GM18873 (cell line): ENCODE results near the gene FNBP1L.

Experiments used
- ATAC-seq: cut with Tn5 transposase; IDR thresholded peaks from one replicate; pipeline ENCODE4 v1.9.1; 2021; ENCODE audit warnings: mild to moderate bottlenecking, moderate library complexity, moderate number of reproducible peaks; ENCODE audit not compliant: unreplicated experiment, low FRiP score

Gene FNBP1L

GRCh38 chr1:93603601-93604000 is 155.7 kb downstream of the FNBP1L start:
- ATAC-seq = no peak
